Ovary (tissue), 3 donors: ENCODE measurements around the gene KATNBL1.

Experiments used
- EP300 ChIP-seq: sonication (generic); formaldehyde crosslinking; IDR thresholded peaks from one replicate; pipeline ENCODE4 v1.6.1; 2017; ENCODE audit warnings: antibody characterized with exemption
- POLR2A ChIP-seq: fragments of 450-650 bp; IDR thresholded peaks from one replicate; pipeline ENCODE4 v1.6.1; 2017; ENCODE audit warnings: antibody characterized with exemption, mild to moderate bottlenecking, moderate library complexity
- TF ChIP-seq, protein P1 (sequence below), 3 donors: fragments of 450-650 bp in 2 of 3; fragments of 200-600 bp in 1 of 3; IDR thresholded peaks; one replicate each; pipeline versions ENCODE4 v1.5.1 to v1.8.0; 2016 to 2022; ENCODE audit warnings: antibody characterized with exemption in 3 of 3, mild to moderate bottlenecking in 1 of 3
- donor health status: DM: no; HTN: no; CAD: no.

DNA sequence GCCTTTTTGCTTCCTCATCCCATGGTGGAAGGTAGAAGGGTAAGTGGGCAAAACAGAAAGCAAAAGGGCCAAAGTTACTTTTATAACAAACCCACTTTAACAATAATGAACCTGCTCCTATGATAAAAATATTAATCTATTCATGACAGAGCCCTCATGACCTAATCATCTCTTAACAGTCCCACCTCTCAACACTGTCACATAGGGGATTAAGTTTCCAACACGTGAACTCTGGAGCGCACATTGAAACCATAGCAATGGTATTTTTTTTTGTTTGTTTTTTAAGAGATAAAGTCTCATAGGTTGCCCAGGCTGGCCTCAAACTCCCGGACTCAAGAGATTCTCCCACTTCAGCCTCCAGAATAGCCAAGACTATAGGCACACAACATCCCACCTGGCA is 30.7 kb downstream of the KATNBL1 start:
- TF ChIP-seq POLR2A (no peak), EP300 (no peak)
- TF ChIP-seq, protein P1, sequence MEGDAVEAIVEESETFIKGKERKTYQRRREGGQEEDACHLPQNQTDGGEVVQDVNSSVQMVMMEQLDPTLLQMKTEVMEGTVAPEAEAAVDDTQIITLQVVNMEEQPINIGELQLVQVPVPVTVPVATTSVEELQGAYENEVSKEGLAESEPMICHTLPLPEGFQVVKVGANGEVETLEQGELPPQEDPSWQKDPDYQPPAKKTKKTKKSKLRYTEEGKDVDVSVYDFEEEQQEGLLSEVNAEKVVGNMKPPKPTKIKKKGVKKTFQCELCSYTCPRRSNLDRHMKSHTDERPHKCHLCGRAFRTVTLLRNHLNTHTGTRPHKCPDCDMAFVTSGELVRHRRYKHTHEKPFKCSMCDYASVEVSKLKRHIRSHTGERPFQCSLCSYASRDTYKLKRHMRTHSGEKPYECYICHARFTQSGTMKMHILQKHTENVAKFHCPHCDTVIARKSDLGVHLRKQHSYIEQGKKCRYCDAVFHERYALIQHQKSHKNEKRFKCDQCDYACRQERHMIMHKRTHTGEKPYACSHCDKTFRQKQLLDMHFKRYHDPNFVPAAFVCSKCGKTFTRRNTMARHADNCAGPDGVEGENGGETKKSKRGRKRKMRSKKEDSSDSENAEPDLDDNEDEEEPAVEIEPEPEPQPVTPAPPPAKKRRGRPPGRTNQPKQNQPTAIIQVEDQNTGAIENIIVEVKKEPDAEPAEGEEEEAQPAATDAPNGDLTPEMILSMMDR (IDR thresholded peaks at IDR 0.05) = no peak
